ENCODE data around the gene PCDH9. TPM values are rescaled to one million over a fixed set of nuclear protein-coding genes. Genes with fewer than 3 reads are reported as not detected.

The PCDH9 gene
- total RNA-seq, 1 experiment from 2014 or later, result 0.11 TPM

DNA sequence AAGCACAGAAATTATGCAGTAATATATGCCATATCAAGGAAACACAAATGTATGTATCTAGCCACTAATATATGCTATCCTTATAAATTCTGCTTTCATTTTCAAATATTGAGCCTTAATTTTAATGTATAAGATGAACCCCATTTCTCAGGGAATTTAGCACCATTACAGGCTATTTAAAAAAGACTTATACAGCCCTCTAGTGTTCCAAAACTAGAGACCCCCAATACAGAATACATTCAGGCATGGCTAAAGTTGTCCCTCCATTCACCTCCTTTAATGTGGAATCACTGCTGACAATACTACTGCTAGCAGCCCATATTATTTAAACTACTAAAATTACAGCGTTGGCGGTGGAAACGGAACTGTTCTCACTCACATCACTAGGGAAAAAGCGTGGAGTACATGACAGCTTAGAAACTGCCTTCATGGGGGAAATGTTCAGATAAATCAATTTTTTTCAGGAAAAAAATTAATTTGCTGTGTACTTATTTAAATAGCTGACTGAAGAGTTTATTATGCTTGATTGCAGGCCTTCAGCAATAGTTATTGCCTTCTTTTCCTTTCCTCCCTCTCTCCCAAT, 541.0 kb downstream of the PCDH9 start:
- Histone ChIP-seq H3K9me3 (0 out of 2 replicates have a peak, but pooled peaks cover 3% of the 10 kb centered on the region), H3K36me3 (ENCODE audit: control insufficient read depth, insufficient read depth, low read length) (no peaks in the 10 kb centered on the region), H3K27me3 (replicated peaks; ENCODE audit: control insufficient read depth, insufficient read depth, low read length) (no peaks in the 10 kb centered on the region), H3K4me3 (ENCODE audit: low read depth, low read length) (no peak overlapping the region), H3K4me1 (no peaks in the 10 kb centered on the region)
- no peaks in the 10 kb centered on the region for H3K27me3 Mint-ChIP-seq (ENCODE audit: insufficient read depth, unreplicated experiment)
- TF ChIP-seq, protein P1, sequence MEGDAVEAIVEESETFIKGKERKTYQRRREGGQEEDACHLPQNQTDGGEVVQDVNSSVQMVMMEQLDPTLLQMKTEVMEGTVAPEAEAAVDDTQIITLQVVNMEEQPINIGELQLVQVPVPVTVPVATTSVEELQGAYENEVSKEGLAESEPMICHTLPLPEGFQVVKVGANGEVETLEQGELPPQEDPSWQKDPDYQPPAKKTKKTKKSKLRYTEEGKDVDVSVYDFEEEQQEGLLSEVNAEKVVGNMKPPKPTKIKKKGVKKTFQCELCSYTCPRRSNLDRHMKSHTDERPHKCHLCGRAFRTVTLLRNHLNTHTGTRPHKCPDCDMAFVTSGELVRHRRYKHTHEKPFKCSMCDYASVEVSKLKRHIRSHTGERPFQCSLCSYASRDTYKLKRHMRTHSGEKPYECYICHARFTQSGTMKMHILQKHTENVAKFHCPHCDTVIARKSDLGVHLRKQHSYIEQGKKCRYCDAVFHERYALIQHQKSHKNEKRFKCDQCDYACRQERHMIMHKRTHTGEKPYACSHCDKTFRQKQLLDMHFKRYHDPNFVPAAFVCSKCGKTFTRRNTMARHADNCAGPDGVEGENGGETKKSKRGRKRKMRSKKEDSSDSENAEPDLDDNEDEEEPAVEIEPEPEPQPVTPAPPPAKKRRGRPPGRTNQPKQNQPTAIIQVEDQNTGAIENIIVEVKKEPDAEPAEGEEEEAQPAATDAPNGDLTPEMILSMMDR (IDR thresholded peaks at IDR 0.05; ENCODE audit: insufficient read depth in 1 of 2, low read depth in 1 of 2, low read length in 1 of 2, severe bottlenecking in 1 of 2, unreplicated experiment in 1 of 2), result no peak
- H3K4me3 Mint-ChIP-seq (ENCODE audit: unreplicated experiment), result no peak overlapping the region
- H3K4me1 Mint-ChIP-seq (ENCODE audit: low read depth, unreplicated experiment), result no peaks in the 10 kb centered on the region
- ChIA-PET POLR2A (no interaction called here), CTCF (no interaction called here)
- H3K9me3 Mint-ChIP-seq (ENCODE audit: unreplicated experiment), result peaks cover 10% of the 10 kb centered on the region
- H3K27ac Mint-ChIP-seq (ENCODE audit: unreplicated experiment), result no peak overlapping the region
- no TSS peak for BruUV-seq (replicated peaks)
- intact Hi-C loops (cut with micrococcal nuclease; ENCODE audit: unreplicated experiment), result loop anchor here (10.0 kb wide), 1 partner anchor 536 kb away; no protein-coding TSS in a partner anchor
- H3K36me3 Mint-ChIP-seq (ENCODE audit: insufficient read depth, unreplicated experiment), result no peaks in the 10 kb centered on the region
- DNase-seq, result no peak

GRCh38 chr13:66681403-66681802, 548.7 kb downstream of the PCDH9 start:
- H3K4me3 Mint-ChIP-seq (ENCODE audit: unreplicated experiment), result no peak overlapping the region
- DNase-seq, result no peak
- ChIA-PET CTCF (no interaction called here), POLR2A (no interaction called here)
- TF ChIP-seq, protein P1 (IDR thresholded peaks at IDR 0.05; ENCODE audit: insufficient read depth in 1 of 2, low read depth in 1 of 2, low read length in 1 of 2, severe bottlenecking in 1 of 2, unreplicated experiment in 1 of 2), result no peak
- no peak overlapping the region for H3K27ac Mint-ChIP-seq (ENCODE audit: unreplicated experiment)
- no peaks in the 10 kb centered on the region for H3K4me1 Mint-ChIP-seq (ENCODE audit: low read depth, unreplicated experiment)
- H3K4me3 ChIP-seq (ENCODE audit: low read depth, low read length), result no peak overlapping the region
- intact Hi-C loops (cut with micrococcal nuclease; ENCODE audit: unreplicated experiment), result loop anchor here (10.0 kb wide), 1 partner anchor 543 kb away; no protein-coding TSS in a partner anchor
- H3K27me3 Mint-ChIP-seq (ENCODE audit: insufficient read depth, unreplicated experiment), result no peaks in the 10 kb centered on the region
- H3K9me3 ChIP-seq, result 0 out of 2 replicates have a peak, but pooled peaks cover 3% of the 10 kb centered on the region
- no peaks in the 10 kb centered on the region for H3K36me3 Mint-ChIP-seq (ENCODE audit: insufficient read depth, unreplicated experiment)
- H3K4me1 ChIP-seq, result no peaks in the 10 kb centered on the region
- no TSS peak for BruUV-seq (replicated peaks)
- peaks cover 10% of the 10 kb centered on the region for H3K9me3 Mint-ChIP-seq (ENCODE audit: unreplicated experiment)
- no peaks in the 10 kb centered on the region for H3K36me3 ChIP-seq (ENCODE audit: control insufficient read depth, insufficient read depth, low read length)
- no peaks in the 10 kb centered on the region for H3K27me3 ChIP-seq (replicated peaks; ENCODE audit: control insufficient read depth, insufficient read depth, low read length)

GRCh38 chr13:66680031-66680430, 550.1 kb downstream of the PCDH9 start:
- Mint-ChIP-seq H3K4me3 (ENCODE audit: unreplicated experiment) (no peak overlapping the region), H3K36me3 (ENCODE audit: insufficient read depth, unreplicated experiment) (no peaks in the 10 kb centered on the region), H3K27ac (ENCODE audit: unreplicated experiment) (no peak overlapping the region), H3K27me3 (ENCODE audit: insufficient read depth, unreplicated experiment) (no peaks in the 10 kb centered on the region), H3K4me1 (ENCODE audit: low read depth, unreplicated experiment) (no peaks in the 10 kb centered on the region), H3K9me3 (ENCODE audit: unreplicated experiment) (peaks cover 9% of the 10 kb centered on the region)
- ChIA-PET CTCF (no interaction called here), POLR2A (no interaction called here)
- H3K27me3 ChIP-seq (replicated peaks; ENCODE audit: control insufficient read depth, insufficient read depth, low read length), result no peaks in the 10 kb centered on the region
- DNase-seq, result no peak
- no TSS peak for BruUV-seq (replicated peaks)
- no peaks in the 10 kb centered on the region for H3K36me3 ChIP-seq (ENCODE audit: control insufficient read depth, insufficient read depth, low read length)
- intact Hi-C loops (cut with micrococcal nuclease; ENCODE audit: unreplicated experiment), result loop anchor here (10.0 kb wide), 1 partner anchor 545 kb away; no protein-coding TSS in a partner anchor
- no peaks in the 10 kb centered on the region for H3K4me1 ChIP-seq
- 0 out of 2 replicates have a peak, but pooled peaks cover under 1% of the 10 kb centered on the region for H3K9me3 ChIP-seq
- no peak overlapping the region for H3K4me3 ChIP-seq (ENCODE audit: low read depth, low read length)
- TF ChIP-seq, protein P1 (IDR thresholded peaks at IDR 0.05; ENCODE audit: insufficient read depth in 1 of 2, low read depth in 1 of 2, low read length in 1 of 2, severe bottlenecking in 1 of 2, unreplicated experiment in 1 of 2), result no peak

Measured in Caco-2 (cell line).